NCI-H345 treated with DMSO at 0.1 percent for 48 hours (cell line): Measurements from ENCODE around the gene SEC63.
"Not testable (repeated sequence)": the region's sequence is repeated elsewhere in the genome, so short reads cannot be mapped to it uniquely, and the experiment has no call there.

Experiments
- DNase-seq: peaks from one replicate; lab custom pipeline; 2025; ENCODE audit not compliant: unreplicated experiment; lab: John Stamatoyannopoulos, UW

SEC63 gene

DNA sequence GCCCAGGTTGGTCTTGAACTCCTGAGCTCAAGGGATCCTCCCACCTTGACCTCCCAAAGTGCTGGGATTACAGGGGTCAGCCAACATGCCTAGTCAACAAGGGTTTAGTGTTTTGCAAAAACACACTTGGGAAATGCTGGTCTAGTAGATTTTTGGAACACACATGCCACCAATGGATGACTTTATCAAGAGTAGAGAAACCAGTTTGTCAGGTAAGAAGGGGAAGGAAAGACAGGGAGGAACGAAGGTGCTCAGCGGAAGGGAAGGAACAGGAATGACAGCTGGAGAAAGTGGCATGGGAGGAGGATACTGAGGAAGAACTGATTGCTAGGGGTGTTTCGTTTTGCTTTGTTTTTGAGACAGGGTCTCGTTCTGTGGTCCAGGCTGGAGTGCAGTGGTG lies 15.6 kb upstream of the SEC63 start:
- DNase-seq: no peak

DNA sequence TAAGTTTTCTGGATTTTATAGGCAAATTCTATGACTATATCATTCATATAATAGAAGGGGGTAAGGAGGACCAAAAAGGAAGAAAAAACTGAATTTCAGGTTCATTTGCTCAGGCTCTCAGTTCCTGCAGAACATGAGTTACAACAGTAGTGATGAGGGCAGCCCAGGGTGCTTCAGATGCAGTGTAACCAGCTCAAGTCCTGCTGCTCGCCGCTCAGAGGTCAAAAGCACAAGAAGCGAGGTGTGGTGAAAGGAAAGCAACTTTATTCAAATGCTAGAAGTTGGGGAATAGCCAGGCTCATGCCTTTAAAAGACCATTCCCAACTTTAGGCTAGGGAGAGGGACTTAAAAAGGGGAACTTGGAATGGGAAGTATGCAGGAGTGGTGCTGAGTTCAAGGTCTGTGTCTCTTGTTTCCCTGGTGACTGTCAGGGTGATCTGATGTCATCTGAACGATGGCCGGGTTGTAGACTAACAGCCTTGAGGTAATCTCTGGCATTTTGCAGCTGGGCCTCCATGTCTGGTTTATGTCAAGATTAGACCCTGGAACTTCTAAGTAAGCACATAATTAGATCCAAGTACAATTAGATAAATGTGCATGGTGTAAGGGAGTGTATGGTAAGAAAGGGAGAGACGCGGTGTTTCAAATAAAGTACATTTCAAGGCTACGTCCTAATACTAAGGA lies 14.5 kb upstream of the SEC63 start:
- DNase-seq: no peak

DNA sequence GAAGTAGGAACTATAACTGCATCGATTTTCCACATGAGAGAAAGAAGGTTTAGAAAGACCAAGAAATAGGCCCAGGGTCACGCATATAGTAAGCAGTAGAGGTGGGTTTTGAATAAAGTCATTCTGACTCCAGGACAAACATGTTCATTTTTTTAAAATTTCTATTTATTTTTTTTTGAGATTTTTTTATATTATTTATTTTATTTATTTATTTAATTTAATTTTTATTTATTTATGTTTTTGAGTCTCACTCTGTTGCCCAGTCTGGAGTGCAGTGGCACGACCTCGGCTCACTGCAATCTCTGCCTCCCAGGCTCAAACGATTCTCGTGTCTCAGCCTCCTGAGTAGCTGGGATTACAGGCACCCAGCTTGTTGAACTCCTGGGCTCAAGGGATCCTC lies 13.2 kb upstream of the SEC63 start:
- DNase-seq: no peak

DNA sequence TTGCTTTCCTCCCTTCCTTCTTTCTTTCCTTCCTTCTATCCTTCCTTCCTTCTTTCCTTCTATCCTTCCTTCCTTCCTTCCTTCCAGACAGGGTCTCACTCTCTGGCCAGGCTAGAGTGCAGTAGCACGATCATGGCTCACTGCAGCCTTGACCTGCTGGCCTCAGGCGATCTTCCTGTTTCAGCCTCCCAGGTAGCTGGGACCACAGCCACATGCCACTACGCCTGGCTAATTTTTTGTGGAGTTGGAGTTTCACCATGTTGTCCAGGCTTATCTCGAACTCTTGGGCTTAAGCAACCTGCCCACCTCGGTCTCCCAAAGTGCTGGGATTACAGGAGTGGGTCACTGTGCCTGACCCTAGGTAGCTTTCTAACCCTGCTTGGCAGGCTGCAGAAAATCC lies 12.2 kb upstream of the SEC63 start:
- no peak for DNase-seq

DNA sequence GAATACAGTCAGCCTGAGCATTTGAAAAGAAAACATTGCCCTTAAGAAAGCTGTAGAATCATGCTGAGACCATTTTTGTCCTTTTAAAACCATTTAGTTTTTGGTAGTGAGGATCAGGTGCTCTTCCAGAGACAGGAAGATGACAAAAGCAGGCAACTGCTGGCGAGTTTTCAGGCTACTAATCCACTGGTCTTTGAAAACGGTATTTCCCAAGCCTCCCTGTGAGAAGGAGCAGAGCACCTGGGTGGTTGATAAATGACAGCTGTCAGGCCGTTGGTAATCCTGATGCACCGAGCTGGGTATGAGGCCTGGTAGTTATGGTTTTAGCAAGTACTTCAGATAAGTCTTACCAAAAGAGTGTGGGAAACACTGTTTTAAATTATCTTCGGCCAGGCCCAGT lies 10.1 kb upstream of the SEC63 start:
- no peak for DNase-seq

DNA sequence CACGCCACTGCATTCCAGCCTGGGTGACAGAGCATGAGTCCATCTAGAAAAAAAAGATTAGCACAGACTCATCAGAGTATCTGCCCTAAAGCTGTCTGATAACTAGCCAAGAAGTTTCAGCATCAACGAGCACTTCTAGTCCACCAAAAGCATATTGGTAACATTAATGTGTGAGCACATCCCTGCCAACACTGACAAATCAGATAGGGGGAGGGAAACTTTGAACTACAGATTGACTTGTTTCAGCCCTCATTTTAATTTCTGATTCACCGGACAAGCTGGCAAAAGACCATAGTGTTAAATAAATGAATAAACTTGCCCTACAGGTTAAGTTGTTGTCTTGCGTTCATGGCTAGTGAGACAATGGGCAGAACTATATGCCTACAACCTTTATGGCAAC lies 7.7 kb upstream of the SEC63 start:
- no peak for DNase-seq

DNA sequence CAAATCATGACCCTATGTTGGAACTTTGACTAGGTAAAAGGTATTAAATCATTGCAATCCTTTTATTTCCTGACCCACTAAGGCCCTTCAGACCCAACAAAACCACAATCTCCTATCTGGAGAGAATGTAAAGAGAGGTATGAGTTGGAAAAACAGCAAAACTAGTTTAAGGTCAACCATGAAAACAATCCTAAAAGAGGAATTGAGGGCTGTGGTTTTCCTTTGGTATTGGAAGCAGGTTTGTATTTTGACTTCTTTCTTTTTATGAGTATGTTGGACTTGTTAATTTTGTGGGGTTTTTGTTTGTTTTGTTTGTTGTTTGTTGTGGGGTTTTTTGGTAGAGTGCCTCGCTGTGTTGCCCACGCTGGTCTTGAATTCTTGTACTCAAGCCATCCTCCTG lies 4.7 kb upstream of the SEC63 start:
- no peak for DNase-seq

DNA sequence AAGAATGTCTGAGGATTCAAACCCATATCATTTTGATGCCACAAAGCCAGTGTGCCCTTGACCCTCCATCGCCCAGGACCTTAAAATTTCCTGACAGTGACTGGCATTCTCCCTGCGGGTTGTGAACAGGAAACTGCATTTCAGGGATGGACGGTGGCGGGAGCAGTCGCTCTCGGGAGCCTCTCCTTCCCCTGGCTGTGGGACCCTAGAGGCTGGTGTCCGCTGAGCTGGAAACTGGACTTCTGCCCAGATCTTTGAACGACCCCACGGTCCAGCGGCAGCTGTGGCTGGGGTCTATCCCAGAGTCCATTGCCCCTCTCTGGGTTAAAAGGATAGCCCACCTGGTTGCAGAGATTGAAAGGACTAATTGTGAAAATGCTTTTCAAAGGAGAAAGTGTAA lies 1.4 kb upstream of the SEC63 start:
- no peak for DNase-seq

DNA sequence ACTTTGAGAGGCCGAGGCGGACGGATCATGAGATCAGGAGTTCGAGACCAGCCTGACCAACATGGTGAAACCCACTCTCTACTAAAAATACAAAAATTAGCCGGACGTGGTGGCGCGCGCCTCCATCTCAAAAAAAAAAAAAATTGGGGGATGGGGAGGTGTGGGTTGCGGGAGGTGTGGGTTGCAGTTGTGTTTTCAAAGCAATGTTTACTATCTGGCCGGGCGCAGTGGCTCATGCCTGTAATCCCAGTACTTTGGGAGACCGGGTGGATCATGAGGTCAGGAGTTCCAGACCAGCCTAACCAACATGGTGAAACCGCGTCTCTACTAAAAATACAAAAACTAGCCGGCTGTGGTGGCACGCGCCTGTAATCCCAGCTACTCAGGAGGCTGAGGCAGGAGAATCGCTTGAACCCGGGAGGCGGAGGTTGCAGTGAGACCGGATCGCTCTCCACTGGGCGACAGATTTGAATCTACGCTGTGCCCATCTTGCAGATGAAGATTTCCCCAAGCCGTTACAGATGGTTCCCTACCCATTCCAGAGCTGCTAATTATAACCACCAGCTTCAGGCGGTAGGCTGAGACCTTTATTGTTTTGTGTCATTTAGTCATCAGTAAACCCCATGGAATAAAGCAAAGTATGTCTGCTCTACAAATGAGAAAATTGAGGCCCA lies 818 bp upstream of the SEC63 start:
- DNase-seq: not testable (repeated sequence)

DNA sequence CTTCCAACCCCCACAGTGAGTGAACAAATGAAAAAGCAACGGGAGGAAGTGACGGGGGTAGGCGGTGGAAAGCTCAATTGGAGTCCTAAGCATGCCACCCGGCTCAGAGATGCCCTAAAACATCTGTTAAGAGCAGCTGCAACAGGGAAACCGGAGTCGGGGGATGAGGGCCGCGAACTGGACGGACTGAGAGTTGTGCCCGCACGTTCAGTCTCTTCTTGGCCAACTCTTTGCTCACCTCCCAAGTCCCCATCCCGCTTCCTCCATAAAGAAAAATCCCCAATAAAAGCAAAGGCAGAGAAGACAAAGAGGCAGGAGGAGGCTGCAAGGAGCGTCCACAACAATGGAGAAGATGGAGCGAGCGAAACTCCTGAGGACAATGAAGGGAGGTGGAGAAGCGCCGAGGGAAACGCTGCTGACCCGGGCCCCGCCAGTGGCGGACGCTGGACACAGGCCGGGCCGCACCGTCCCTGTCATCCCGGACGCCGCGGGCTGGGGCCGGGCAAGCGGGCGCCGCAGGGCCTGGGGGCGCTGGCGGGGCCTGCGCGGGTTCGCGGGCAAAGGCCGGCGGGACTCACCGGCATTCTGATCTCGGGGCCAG lies 600 bp downstream of the SEC63 start:
- no peak for DNase-seq

DNA sequence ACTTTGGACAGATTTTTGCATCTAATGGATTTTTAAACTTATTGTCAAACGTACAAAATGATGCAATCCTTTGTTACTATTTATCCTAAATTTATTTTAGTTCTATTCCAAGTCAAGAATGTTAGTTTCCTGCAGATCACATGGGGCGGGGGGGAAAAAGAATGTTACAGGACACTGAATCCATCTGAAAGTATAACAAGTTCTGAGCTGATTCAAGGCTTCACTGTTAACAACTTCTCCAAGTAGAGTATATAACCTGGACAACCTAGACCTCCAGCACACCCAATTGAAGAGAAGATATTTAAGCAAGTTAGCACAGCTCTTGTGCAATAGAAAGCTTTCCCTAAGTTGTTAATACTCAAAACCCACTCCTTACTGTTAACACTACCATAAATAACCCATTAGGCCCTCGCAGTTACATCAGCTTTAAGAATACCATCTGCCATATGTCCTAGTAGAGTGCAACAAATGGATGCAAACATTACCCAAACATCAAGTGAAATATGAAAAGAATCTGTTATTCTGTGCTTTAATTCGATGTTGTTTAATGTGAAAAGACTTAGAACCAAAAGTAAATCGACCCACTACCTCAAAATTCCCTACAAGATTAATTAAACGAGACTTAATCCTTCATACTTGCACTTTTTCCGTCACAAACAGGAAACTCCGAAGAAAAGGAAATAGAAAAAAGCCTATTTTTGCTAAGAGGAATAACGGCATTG lies 1.3 kb downstream of the SEC63 start:
- DNase-seq: no peak

DNA sequence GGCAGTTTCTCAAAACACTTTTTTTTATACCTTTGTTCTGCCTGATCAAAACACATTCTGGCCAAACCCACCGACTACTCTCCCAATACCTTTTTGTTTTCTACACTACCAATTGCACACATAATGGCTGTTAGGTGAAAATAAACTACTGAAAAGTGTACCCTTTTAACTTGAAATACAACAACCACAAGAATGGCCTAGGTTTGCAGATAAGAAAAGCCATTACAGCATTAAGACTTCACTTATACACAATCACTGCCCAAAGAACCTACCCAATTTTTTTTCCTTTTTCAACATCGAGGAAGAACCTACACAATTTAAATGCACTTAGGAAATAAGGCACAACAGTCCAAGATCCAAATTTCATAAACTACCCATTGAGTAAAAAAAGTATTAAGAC lies 1.8 kb downstream of the SEC63 start:
- no peak for DNase-seq

DNA sequence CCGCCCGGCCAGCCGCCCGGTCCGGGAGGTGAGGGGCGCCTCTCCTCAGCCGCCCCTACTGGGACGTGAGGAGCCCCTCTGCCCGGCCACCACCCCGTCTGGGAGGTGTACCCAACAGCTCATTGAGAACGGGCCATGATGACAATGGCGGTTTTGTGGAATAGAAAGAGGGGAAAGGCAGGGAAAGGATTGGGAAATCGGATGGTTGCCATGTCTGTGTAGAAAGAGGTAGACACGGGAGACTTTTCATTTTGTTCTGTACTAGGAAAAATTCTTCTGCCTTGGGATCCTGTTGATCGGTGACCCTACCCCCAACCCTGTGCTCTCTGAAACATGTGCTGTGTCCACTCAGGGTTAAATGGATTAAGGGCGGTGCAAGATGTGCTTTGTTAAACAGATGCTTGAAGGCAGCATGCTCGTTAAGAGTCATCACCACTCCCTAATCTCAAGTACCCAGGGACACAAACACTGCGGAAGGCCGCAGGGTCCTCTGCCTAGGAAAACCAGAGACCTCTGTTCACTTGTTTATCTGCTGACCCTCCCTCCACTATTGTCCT lies 4.1 kb downstream of the SEC63 start:
- DNase-seq: not testable (repeated sequence)

DNA sequence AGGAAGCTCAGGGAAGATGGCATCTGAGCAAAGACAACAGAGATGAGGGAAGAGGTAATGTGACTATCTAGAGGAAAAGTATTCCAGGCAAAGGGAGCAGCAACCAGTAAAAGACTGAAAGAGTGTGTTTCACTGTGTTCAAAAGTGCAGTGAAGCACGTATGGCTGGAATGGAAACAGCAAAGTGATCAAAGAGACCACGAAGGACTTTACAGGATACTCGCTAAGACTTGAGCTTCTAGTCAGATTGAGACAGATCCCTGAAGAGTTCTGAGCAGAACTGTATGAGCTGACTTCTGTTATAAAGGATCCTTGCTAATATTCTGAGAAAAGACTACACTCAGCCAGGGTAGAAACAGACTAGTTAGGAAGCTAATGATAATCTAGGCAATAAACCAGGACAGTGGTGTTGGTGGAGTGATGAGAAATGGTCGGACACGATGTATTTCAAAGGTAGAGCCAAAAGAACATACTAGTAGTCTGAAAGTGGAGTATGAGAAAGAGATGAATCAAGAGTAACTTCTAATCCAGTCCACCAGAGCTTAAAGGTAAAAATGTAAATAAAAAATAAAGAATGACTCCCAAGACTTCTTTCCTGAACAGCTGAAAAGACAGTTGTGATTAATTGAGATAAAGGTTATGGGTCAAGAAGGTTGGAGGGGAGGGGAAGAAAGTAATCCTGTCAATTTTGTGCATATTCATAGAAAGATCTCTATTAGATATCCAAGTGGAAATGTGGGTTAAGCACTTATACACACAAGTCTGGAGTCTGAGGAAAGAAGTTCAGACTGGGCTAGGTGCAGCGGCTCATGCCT lies 14.2 kb downstream of the SEC63 start:
- no peak for DNase-seq

DNA sequence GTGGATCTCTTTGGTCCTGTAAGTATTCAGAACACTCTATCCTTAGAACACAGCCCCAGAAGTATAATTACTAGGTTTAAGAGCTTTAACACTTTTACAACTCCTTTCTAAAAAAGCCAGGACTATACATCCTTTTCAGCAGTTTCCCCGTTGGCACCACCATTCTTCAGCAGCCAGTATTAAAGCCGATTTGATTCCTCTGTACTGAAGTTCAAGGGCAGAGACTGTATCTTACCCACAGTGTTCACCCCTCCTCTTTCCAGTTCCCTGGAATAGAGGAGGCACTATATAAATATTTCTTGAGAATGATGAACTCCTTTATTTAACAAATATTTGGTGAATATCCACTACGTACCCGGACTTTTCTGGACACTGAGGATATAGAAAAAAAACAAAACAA lies 15.9 kb downstream of the SEC63 start:
- no peak for DNase-seq

DNA sequence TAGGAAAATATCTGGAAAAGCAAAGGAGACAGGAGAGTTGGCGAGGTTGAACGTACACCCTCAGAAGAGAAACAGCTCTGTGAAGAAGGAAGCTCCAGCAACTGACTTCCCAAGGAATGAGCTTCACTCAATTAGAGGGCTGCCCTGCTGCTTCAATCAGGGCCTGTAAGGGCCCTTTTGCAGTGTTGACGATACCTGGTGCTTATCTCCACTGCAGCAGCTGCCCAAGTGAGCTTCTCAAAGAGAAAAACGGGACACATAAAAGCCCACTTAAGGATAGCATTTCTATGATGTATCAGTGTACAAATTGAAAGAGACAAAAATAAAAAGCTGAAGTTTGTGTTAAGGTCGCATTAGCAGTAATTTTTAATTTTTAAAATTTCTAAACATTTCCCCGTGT lies 16.4 kb downstream of the SEC63 start:
- no peak for DNase-seq

DNA sequence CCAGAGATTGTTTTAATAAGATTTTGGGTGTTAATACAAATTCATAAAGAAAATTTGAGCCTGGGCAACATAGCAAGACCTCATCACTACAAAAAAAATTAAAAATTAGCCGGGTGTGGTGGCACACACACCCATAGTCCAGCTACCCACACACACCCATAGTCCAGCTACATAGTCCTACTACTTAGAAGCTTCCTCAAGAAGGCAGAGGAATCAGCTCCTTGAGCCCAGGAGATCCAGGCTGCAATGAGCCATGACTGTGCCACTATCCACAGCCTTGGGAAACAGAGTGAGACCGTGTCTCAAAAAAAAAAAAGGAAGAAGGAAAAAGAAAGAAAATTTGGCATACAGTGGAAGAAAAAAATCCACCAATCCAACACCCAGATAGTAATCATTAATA lies 16.8 kb downstream of the SEC63 start:
- no peak for DNase-seq

DNA sequence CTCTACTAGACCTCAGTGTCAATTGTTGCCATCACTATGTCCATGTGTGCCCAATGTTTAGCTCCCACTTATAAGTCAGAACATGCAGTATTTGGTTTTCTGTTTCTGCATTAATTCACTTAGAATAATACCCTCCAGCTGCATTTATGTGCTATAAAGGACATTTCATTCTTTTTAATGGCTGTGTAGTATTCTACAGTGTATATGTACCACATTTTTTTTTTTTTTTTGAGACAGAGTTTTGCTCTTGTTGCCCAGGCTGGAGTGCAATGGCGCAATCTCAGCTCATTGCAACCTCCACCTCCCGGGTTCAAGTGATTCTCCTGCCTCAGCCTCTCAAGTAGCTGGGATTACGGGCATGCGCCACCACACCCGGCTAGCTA lies 21.1 kb downstream of the SEC63 start:
- not testable (repeated sequence) for DNase-seq

DNA sequence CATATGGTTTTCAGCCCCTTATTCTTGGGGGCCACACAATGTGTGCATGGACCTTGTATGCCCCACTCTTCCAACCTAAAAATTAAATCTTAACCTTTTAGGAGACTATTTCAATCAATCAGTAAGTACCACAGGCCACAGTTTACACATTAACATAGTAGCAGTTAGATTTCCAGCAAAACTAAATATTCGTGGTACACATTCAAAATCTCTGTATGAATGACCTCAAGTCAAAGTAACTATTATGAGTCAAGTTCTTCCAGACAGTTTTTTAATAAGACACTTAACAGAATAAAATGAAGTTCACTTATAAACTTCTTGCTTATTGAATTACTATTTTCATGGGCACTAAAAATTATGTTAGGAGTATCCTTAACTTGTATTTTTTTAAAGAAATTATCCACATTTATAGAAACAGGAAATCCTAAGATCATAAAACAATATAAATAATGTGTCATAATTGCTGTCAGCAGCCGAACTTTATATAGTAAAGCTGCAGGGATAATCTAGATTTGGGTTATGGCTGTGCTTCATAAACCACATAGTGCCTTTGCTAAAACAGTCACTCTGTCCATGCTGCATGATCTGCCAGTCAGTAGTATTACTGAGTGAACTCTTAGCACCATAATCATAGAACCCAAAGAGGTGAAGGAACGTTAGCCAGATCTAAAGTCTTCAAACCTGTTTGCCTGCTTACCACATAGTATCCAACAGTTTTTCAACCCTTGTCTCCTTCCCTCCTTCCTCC lies 21.7 kb downstream of the SEC63 start:
- DNase-seq: no peak

DNA sequence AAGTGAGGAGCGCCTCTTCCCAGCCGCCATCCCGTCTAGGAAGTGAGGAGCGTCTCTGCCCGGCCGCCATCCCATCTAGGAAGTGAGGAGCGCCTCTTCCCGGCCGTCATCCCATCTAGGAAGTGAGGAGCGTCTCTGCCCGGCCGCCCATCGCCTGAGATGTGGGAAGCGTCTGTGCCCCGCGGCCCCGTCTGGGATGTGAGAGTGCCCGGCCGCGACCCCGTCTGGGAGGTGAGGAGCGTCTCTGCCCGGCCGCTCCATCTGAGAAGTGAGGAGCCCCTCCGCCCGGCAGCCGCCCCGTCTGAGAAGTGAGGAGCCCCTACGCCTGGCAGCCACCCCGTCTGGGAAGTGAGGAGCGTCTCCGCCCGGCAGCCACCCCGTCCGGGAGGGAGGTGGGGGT lies 23.8 kb downstream of the SEC63 start:
- DNase-seq: not testable (repeated sequence)
